ENCODE results near the gene CBY1. TPM values are rescaled to one million over a fixed set of nuclear protein-coding genes. Genes with fewer than 3 reads are reported as not detected.
A peak's percentile ranks its signal among the peaks of the same experiment; 100 is the strongest.

The CBY1 gene
- total RNA-seq, 4 donors from 2014 or later: 13.6 to 26.0 (median 23.0) TPM

DNA sequence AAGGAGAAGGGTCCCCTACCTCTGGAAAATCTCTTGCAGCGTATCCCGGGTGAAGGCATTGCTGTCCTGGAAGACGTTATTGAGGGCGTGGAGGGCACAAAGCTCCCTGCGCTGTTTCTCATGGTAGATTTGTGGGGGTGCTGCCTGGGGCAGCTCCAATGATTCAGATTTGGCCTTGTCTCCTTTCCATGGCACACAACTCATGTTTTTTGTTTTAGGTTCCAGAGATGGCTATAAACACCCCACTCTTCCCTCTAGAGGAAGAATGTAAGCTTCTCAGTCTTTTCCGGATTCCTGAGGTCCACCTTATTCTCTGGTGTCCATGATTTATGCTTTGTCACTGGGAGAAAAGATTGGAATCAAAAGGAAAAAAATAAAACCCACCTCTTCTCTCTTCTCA, 43.3 kb downstream of the CBY1 start:
- no peaks in the 10 kb centered on the region for H3K27me3 ChIP-seq
- no peaks in the 10 kb centered on the region for H3K9me3 ChIP-seq
- peaks cover 49 to 55% of the 10 kb centered on the region in 2 donors for H3K4me1 ChIP-seq
- DNase-seq: no peak
- intact Hi-C loops (cut with DNase I): no loop called here
- H3K27ac ChIP-seq: peak overlapping the region; percentile 91 to 99 (median 98)
- H3K4me3 ChIP-seq (replicated peaks in 1 of 3): peak overlapping the region in 2 of 3 donors; percentile 91 to 98
- no peaks in the 10 kb centered on the region for H3K36me3 ChIP-seq
- no peak for TF ChIP-seq CTCF (IDR thresholded peaks at IDR 0.05)
- no peak for TF ChIP-seq POLR2A (IDR thresholded peaks at IDR 0.05)
- 14 to 26% methylated on average over 6 of the region's 6 CpGs for WGBS, 2 donors

GRCh38 chr22:38700270-38700788, 43.9 kb downstream of the CBY1 start:
- H3K36me3 ChIP-seq: no peaks in the 10 kb centered on the region
- H3K4me1 ChIP-seq: peaks cover 49 to 57% of the 10 kb centered on the region in 2 donors
- H3K27ac ChIP-seq: peak overlapping the region; percentile 91 to 99 (median 98)
- no peaks in the 10 kb centered on the region for H3K27me3 ChIP-seq
- 0 to 1% methylated on average over 11 to 33 of the region's 57 CpGs for WGBS, 2 donors
- peak in 1 of 2 donors; percentile 68 for DNase-seq
- TF ChIP-seq POLR2A (IDR thresholded peaks at IDR 0.05) (no peak), CTCF (IDR thresholded peaks at IDR 0.05) (no peak)
- intact Hi-C loops (cut with DNase I): no loop called here
- H3K4me3 ChIP-seq (replicated peaks in 1 of 3): peak overlapping the region; percentile 66 to 98 (median 91)
- no peaks in the 10 kb centered on the region for H3K9me3 ChIP-seq

DNA sequence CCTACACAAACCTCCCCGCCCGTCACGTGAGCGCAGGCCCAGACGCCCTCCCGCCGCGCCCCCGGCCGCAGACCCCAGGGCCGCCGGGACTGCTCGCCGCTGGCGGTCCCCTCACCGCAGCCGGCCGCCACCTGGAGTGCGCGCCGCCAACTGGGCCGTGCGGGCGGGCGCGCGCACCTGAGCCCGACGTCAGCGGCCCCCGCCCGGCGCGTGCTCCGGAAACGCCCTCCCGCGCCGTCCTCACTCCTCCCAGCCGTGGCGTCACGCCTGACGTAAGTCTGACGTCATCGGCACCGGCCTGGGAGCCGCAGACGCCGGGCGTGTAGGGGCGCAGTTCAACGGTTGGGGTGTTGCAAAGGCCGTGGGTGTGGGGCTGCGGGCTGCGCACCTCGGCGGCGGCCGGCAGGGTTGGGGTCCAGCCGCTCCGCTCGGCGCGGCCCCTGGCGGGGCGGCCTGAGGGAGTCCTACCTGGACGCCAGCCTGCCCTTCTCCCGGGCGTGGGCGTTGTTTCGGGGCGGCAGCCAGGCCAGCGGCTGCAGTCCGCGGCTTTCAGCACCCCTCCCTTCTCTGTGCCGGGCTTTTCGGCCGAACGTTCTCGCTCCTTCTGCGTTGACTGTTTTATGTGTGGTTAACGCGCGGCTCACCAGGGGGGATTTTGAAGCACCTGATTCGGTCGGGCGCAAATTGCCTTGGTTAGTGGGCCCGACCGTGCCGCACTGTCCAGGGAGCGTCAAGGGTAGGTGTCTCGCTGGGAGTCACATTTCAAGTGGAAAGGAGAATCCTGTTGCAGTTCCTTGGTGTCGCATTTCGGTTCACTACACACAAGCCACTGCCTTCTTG, 44.6 kb downstream of the CBY1 start, which contains the start of gene JOSD1:
JOSD1 (minus strand) TSS at position 155 of the 840 bp plus-strand sequence. CDS start 956 bp downstream, outside the sequence.
- intact Hi-C loops (cut with DNase I): no loop called here
- peak within 1 kb of the TSS; percentile 66 to 98 (median 91) for H3K4me3 ChIP-seq (replicated peaks in 1 of 3)
- peaks cover 45 to 50% of the 10 kb centered on the region in 2 donors for H3K4me1 ChIP-seq
- TF ChIP-seq POLR2A (IDR thresholded peaks at IDR 0.05) (peak; percentile 88 to 99), CTCF (IDR thresholded peaks at IDR 0.05) (peak in 2 of 6 experiments; percentile 17 to 27)
- WGBS, 2 donors: 0% methylated on average over 38 to 47 of the region's 94 CpGs
- H3K27me3 ChIP-seq: no peaks in the 10 kb centered on the region
- H3K9me3 ChIP-seq: no peaks in the 10 kb centered on the region
- peak within 1 kb of the TSS; percentile 91 to 99 (median 98) for H3K27ac ChIP-seq
- peak; percentile 92 to 94 for DNase-seq
- no peaks in the 10 kb centered on the region for H3K36me3 ChIP-seq

DNA sequence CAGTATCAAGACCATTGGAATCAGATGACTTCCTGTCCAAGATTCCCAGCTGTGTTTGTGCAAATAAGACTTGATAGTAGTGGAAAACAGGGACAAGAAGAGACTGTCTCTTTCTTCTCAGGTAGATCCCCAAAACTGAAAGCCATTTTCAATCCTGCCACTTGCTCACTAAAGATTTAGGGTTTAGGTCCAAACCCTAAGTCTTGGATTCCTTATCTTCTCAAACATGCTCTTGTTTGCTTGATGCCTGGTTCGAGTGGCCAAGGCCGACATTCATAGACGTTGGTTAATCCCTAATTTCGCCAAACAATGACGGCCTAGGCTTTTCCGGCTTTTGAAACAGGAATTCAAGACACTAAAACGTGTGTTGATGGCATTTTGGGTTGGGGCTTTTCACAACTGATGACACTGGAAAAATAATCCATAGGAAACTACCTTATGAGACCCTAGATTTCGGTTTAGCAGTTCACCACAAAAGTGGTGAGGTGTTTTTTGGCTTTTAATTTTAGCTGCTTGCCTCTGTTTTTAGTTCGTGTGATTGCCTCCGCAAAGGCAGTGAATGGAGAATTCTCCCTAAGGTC, 48.3 kb downstream of the CBY1 start:
- WGBS, 2 donors: 20 to 23% methylated on average over 10 of the region's 10 CpGs
- intact Hi-C loops (cut with DNase I): loop anchor here (5.0 kb wide), 1 partner anchor 48 kb away; no protein-coding TSS in a partner anchor
- TF ChIP-seq CTCF (IDR thresholded peaks at IDR 0.05) (no peak), POLR2A (IDR thresholded peaks at IDR 0.05) (no peak)
- DNase-seq: no peak
- Histone ChIP-seq H3K27me3 (no peaks in the 10 kb centered on the region), H3K4me3 (replicated peaks in 1 of 3) (no peak overlapping the region), H3K9me3 (no peaks in the 10 kb centered on the region), H3K36me3 (no peaks in the 10 kb centered on the region), H3K27ac (peak overlapping the region; percentile 11 to 79 (median 72)), H3K4me1 (peaks cover 21 to 31% of the 10 kb centered on the region in 2 donors)
